H1 (cell line): Measurements from ENCODE around the gene OSTN. TPM values are rescaled to one million over a fixed set of nuclear protein-coding genes. Genes with fewer than 3 reads are reported as not detected.
"Not testable (repeated sequence)": the region's sequence is repeated elsewhere in the genome, so short reads cannot be mapped to it uniquely, and the experiment has no call there.

Source experiments
- CTCF ChIA-PET: fragments of 300-600 bp; sonication (Branson Sonifier 250); formaldehyde crosslinking; loops from one replicate; lab custom pipeline; 2021; ENCODE audit not compliant: partially characterized antibody; lab: Charles Lee
- POLR2A ChIA-PET: fragments of 300-600 bp; sonication (Branson Sonifier 250); formaldehyde crosslinking; loops from one replicate; lab custom pipeline; 2021; ENCODE audit warnings: inconsistent platforms; ENCODE audit not compliant: partially characterized antibody; lab: Charles Lee
- DNase-seq, 2 experiments: peaks; one replicate each; pipeline versions ENCODE4 v3.0.0 to v3.0.0-alpha.2; 2010 to 2022; ENCODE audit warnings: low spot score in 2 of 2, low read depth in 1 of 2, mixed read lengths in 1 of 2
- FAIRE-seq: peaks from 2 replicates; lab custom pipeline; 2011; peaks lifted over from hg19 to GRCh38; lab: Jason Lieb, UNC
- H2AFZ ChIP-seq: 2 replicates; pipeline ENCODE4 v1.8.1; 2012; ENCODE audit warnings: low read length, inconsistent platforms
- H2AK5ac ChIP-seq: 2 replicates; pipeline ENCODE4 v1.6.1; 2013; ENCODE audit warnings: low read depth, low read length
- H2BK120ac ChIP-seq: replicated peaks from 2 replicates; pipeline ENCODE3; 2013; ENCODE audit warnings: low read depth, low read length, inconsistent platforms
- H2BK12ac ChIP-seq: 2 replicates; pipeline ENCODE4 v1.6.1; 2013; ENCODE audit warnings: low read depth, low read length
- H2BK15ac ChIP-seq: 2 replicates; pipeline ENCODE4 v1.6.1; 2013; ENCODE audit warnings: low read length
- H2BK20ac ChIP-seq: 2 replicates; pipeline ENCODE4 v1.6.1; 2013; ENCODE audit warnings: low read length
- H2BK5ac ChIP-seq: 2 replicates; pipeline ENCODE4 v1.6.1; 2013; ENCODE audit warnings: low read depth, low read length
- H3K14ac ChIP-seq: 2 replicates; pipeline ENCODE4 v1.6.1; 2013; ENCODE audit warnings: inconsistent platforms; ENCODE audit not compliant: insufficient read length
- H3K18ac ChIP-seq: 2 replicates; pipeline ENCODE4 v1.6.1; 2013; ENCODE audit warnings: low read length; ENCODE audit errors: extremely low read depth
- H3K23ac ChIP-seq: 2 replicates; pipeline ENCODE4 v1.6.1; 2013; ENCODE audit warnings: inconsistent platforms; ENCODE audit not compliant: insufficient read length
- H3K23me2 ChIP-seq: 2 replicates; pipeline ENCODE4 v1.6.1; 2013; ENCODE audit warnings: low read depth, low read length
- H3K27ac ChIP-seq: 2 replicates; pipeline ENCODE4 v1.6.1; 2011; ENCODE audit warnings: low read depth, low read length, inconsistent platforms
- H3K27me3 ChIP-seq, 4 experiments: replicated peaks in 1 of 4; 1 replicate in 1 of 4; 2 replicates in 3 of 4; pipeline versions ENCODE4 v1.6.1 to v1.8.1; 2011 to 2013; ENCODE audit warnings: low read length in 3 of 4, mild to moderate bottlenecking in 3 of 4, inconsistent platforms in 2 of 4, mixed read lengths in 2 of 4, moderate library complexity in 1 of 4; ENCODE audit not compliant: control insufficient read depth in 3 of 4, insufficient read depth in 3 of 4; ENCODE audit errors: extremely low read depth in 1 of 4
- H3K36me3 ChIP-seq, 4 experiments: 2 replicates each; pipeline versions ENCODE4 v1.6.1 to v1.8.1; 2011 to 2013; ENCODE audit warnings: mild to moderate bottlenecking in 4 of 4, low read length in 3 of 4, moderate library complexity in 2 of 4, control low read depth in 1 of 4, inconsistent platforms in 1 of 4; ENCODE audit not compliant: insufficient read depth in 4 of 4, control insufficient read depth in 2 of 4
- H3K4ac ChIP-seq: replicated peaks from 2 replicates; pipeline ENCODE3; 2013; ENCODE audit warnings: low read length, low read depth, mixed read lengths, inconsistent platforms; ENCODE audit not compliant: insufficient read length
- H3K4me1 ChIP-seq, 4 experiments: replicated peaks in 1 of 4; 1 replicate in 1 of 4; 2 replicates in 3 of 4; pipeline versions ENCODE4 v1.6.1 to v1.8.1; 2011 to 2013; ENCODE audit warnings: low read length in 3 of 4, inconsistent platforms in 2 of 4, mixed read lengths in 1 of 4; ENCODE audit not compliant: insufficient read depth in 4 of 4, control insufficient read depth in 3 of 4
- H3K4me2 ChIP-seq, 2 experiments: 2 replicates each; pipeline versions ENCODE4 v1.6.1 to v1.8.1; 2011 to 2013; ENCODE audit warnings: low read depth in 2 of 2, low read length in 2 of 2, control low read depth in 1 of 2, inconsistent platforms in 1 of 2, mild to moderate bottlenecking in 1 of 2; ENCODE audit not compliant: insufficient read depth in 1 of 2
- H3K4me3 ChIP-seq, 4 experiments: fragments of 200-600, 300-600 bp in 1 of 4; sonication (generic), shearing (Covaris generic), sonication (Bioruptor Twin) in 1 of 4; 2 replicates each; pipeline versions ENCODE4 v1.5.1 to v1.8.1; 2011 to 2016; ENCODE audit warnings: low read length in 4 of 4, low read depth in 3 of 4, control low read depth in 2 of 4, inconsistent platforms in 2 of 4, mild to moderate bottlenecking in 2 of 4, mixed read lengths in 1 of 4, moderate library complexity in 1 of 4; ENCODE audit not compliant: insufficient read depth in 2 of 4; ENCODE audit errors: extremely low read depth in 1 of 4
- H3K56ac ChIP-seq: replicated peaks from 2 replicates; pipeline ENCODE3; 2013; ENCODE audit warnings: low read depth, mild to moderate bottlenecking, mixed read lengths, low read length, inconsistent platforms; ENCODE audit not compliant: insufficient read length
- H3K79me1 ChIP-seq: 2 replicates; pipeline ENCODE4 v1.6.1; 2013; ENCODE audit warnings: low read depth, low read length, control low read depth
- H3K79me2 ChIP-seq, 2 experiments: 2 replicates each; pipeline versions ENCODE4 v1.6.1 to v1.8.1; 2012 to 2013; ENCODE audit warnings: low read length in 2 of 2, mild to moderate bottlenecking in 2 of 2, inconsistent platforms in 1 of 2; ENCODE audit not compliant: insufficient read depth in 2 of 2, control insufficient read depth in 1 of 2
- H3K9ac ChIP-seq, 4 experiments: replicated peaks in 1 of 4; 1 replicate in 1 of 4; 2 replicates in 3 of 4; pipeline versions ENCODE4 v1.6.1 to v1.8.1; 2011 to 2013; ENCODE audit warnings: low read depth in 3 of 4, low read length in 3 of 4, control low read depth in 2 of 4, mild to moderate bottlenecking in 2 of 4, moderate library complexity in 2 of 4, inconsistent platforms in 1 of 4; ENCODE audit errors: extremely low read depth in 1 of 4
- H3K9me3 ChIP-seq, 2 experiments: 2 replicates each; pipeline versions ENCODE4 v1.6.1 to v1.8.1; 2012 to 2013; ENCODE audit warnings: mild to moderate bottlenecking in 2 of 2, moderate library complexity in 2 of 2, control low read depth in 1 of 2, inconsistent platforms in 1 of 2, low read depth in 1 of 2, low read length in 1 of 2, mixed read lengths in 1 of 2; ENCODE audit not compliant: insufficient read depth in 2 of 2
- H4K20me1 ChIP-seq, 2 experiments: replicated peaks in 1 of 2; 2 replicates each; pipeline versions ENCODE3 to v1.8.1; 2011 to 2013; ENCODE audit warnings: inconsistent platforms in 2 of 2, low read length in 2 of 2, mild to moderate bottlenecking in 1 of 2; ENCODE audit not compliant: insufficient read depth in 2 of 2, control insufficient read depth in 1 of 2
- H4K5ac ChIP-seq: 2 replicates; pipeline ENCODE4 v1.6.1; 2013; ENCODE audit warnings: low read length, low read depth, mixed read lengths, inconsistent platforms; ENCODE audit not compliant: insufficient read length
- H4K8ac ChIP-seq: 2 replicates; pipeline ENCODE4 v1.8.0; 2013; ENCODE audit warnings: mild to moderate bottlenecking, moderate library complexity, low read length, inconsistent platforms; ENCODE audit not compliant: insufficient read depth; ENCODE audit errors: extremely low read depth
- H4K91ac ChIP-seq: replicated peaks from 2 replicates; pipeline ENCODE3; 2013; ENCODE audit warnings: low read length, mixed read lengths, inconsistent platforms; ENCODE audit not compliant: insufficient read length
- WGBS, 2 experiments: shearing (Covaris generic) in 1 of 2; methylation state at CpG; one replicate each; pipeline versions ENCODE4 v1.1.6 to v1.1.7; 2013 to 2015; ENCODE audit warnings: low lambda C conversion rate in 2 of 2, mixed read lengths in 2 of 2, inconsistent platforms in 1 of 2, low coverage in 1 of 2, missing lambda C conversion rate in 1 of 2; ENCODE audit not compliant: insufficient replicate concordance in 2 of 2, insufficient coverage in 1 of 2, insufficient read length in 1 of 2; ENCODE audit errors: extremely low coverage in 1 of 2, missing lambda C conversion rate in 1 of 2; 5-methylcytosine and 5-hydroxymethylcytosine counted together
- polyA plus RNA-seq, 7 experiments: library from polyadenylated mRNA; depleted of rRNA in 3 of 7; stranded (reverse) in 5 of 7; unstranded in 2 of 7; fragments of >200 nt in 5 of 7; fragments of 200-250 nt in 2 of 7; gene quantifications; 1 replicate in 5 of 7; 2 replicates in 1 of 7; 4 replicates in 1 of 7; pipeline versions ENCODE4 v1.2.1 to v1.2.3, GENCODE V29; 2011 to 2013; ENCODE audit warnings: missing spikeins in 2 of 7, mixed read lengths in 2 of 7
- total RNA-seq: library from RNA; stranded (reverse); fragmentation: NEBNext Ultra II Directional; extraction: Animal tissue kit (Norgen Biotek cat#: 25700); gene quantifications from 2 replicates; pipeline ENCODE4 v1.2.1, GENCODE V29; 2021

The OSTN gene
- total and polyA plus RNA-seq, 2 of the 8 experiments (the other 6 are each of a cell fraction or from before 2014, with no cell fraction given): not detected

GRCh38 chr3:191192270-191192669 lies 6.8 kb upstream of the OSTN start:
- H3K79me2 ChIP-seq, H3K4me1 ChIP-seq, H4K91ac ChIP-seq, H3K36me3 ChIP-seq, H2AK5ac ChIP-seq, H4K20me1 ChIP-seq, H3K9ac ChIP-seq, H2BK120ac ChIP-seq, H2AFZ ChIP-seq, H3K14ac ChIP-seq, H3K4ac ChIP-seq, H2BK20ac ChIP-seq, H3K27me3 ChIP-seq, H3K23ac ChIP-seq, FAIRE-seq, H3K9me3 ChIP-seq, H3K18ac ChIP-seq, H3K56ac ChIP-seq, H4K8ac ChIP-seq, H3K4me2 ChIP-seq, H3K23me2 ChIP-seq, H2BK12ac ChIP-seq, H3K27ac ChIP-seq, H4K5ac ChIP-seq, H2BK15ac ChIP-seq, H3K79me1 ChIP-seq, H2BK5ac ChIP-seq, DNase-seq, H3K4me3 ChIP-seq, POLR2A ChIA-PET: not testable (repeated sequence)
- WGBS, 2 experiments: 93% methylated on average over 4 of the region's 4 CpGs; no CpG with 5 or more reads in 1 of the 2 experiments
- CTCF ChIA-PET: interaction anchor here (0.9 kb wide), 1 partner anchor 8 kb away, joined by 4 read pairs; no protein-coding TSS in a partner anchor
